Measurements from ENCODE around the gene CCL1. TPM values are rescaled to one million over a fixed set of nuclear protein-coding genes. Genes with fewer than 3 reads are reported as not detected.

The CCL1 gene
- total RNA-seq, 4 donors from 2014 or later, result not detected

- H3K4me1 ChIP-seq, result no peaks in the 10 kb centered on the region
- no peak for DNase-seq
- intact Hi-C loops (cut with DNase I), result no loop called here
- 63 to 74% methylated on average over 2 of the region's 2 CpGs for WGBS, 2 donors
- no peaks in the 10 kb centered on the region for H3K36me3 ChIP-seq
- TF ChIP-seq CTCF (IDR thresholded peaks at IDR 0.05), result no peak
- no peak for TF ChIP-seq POLR2A (IDR thresholded peaks at IDR 0.05)
- H3K4me3 ChIP-seq (replicated peaks in 1 of 3), result no peak overlapping the region
- no peaks in the 10 kb centered on the region for H3K27me3 ChIP-seq
- no peak overlapping the region for H3K27ac ChIP-seq
- no peaks in the 10 kb centered on the region for H3K9me3 ChIP-seq
Observed at GRCh38 chr17:34398990-34399389, 36.0 kb upstream of the CCL1 start.

- Histone ChIP-seq H3K4me3 (replicated peaks in 1 of 3) (no peak overlapping the region), H3K27me3 (no peaks in the 10 kb centered on the region), H3K36me3 (no peaks in the 10 kb centered on the region), H3K9me3 (no peaks in the 10 kb centered on the region), H3K27ac (no peak overlapping the region), H3K4me1 (no peaks in the 10 kb centered on the region)
- intact Hi-C loops (cut with DNase I), result no loop called here
- no peak for DNase-seq
- no peak for TF ChIP-seq POLR2A (IDR thresholded peaks at IDR 0.05)
- no peak for TF ChIP-seq CTCF (IDR thresholded peaks at IDR 0.05)
Observed at GRCh38 chr17:34397265-34397664, 34.2 kb upstream of the CCL1 start.

DNA sequence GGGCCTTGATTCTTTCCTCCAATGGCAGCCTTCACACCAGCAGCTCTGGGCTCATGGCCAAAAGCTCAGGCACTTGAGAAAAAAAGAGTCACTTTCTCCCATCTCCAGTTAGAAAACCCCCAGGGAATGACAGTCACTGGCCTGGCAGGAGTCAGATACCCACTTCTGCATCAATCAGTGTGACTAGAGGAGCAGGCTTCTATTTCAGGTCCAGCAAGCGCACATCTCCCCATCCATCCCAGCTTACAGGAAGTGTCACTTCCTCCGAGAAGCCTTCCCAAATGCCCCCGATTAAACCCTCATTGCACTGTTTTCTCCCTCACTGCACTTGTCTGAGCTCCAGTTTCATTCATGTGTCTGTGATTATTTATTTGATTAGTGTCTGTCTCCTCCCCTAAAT is 30.4 kb upstream of the CCL1 start:
- no peak overlapping the region for H3K27ac ChIP-seq
- no peaks in the 10 kb centered on the region for H3K27me3 ChIP-seq
- TF ChIP-seq POLR2A (IDR thresholded peaks at IDR 0.05), result no peak
- TF ChIP-seq CTCF (IDR thresholded peaks at IDR 0.05), result no peak
- H3K4me1 ChIP-seq, result no peaks in the 10 kb centered on the region
- no peaks in the 10 kb centered on the region for H3K9me3 ChIP-seq
- intact Hi-C loops (cut with DNase I), result no loop called here
- 57 to 63% methylated on average over 3 of the region's 3 CpGs for WGBS, 2 donors
- DNase-seq, result peak in 1 of 2 donors; percentile 9
- no peak overlapping the region for H3K4me3 ChIP-seq (replicated peaks in 1 of 3)
- no peaks in the 10 kb centered on the region for H3K36me3 ChIP-seq

DNA sequence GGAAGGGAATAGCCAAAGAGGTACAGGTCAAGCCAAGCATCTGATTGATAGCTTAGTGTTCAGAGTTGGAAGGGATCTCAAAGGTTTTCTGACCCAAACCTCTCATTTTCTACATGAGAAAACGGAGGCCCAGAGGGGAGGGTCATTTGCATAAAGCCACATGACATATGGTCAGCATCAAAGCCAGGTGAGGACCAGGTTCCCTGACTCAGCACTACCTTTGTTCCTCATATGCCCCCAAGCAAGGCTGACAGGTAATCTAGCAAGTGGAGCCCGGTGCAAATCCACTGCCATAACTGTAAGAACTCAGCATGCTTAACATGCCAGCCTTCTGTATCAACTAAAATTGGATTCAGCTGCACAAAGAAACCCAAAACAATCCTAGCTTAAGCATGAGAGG is 28.2 kb upstream of the CCL1 start:
- no peaks in the 10 kb centered on the region for H3K9me3 ChIP-seq
- WGBS, 2 donors, result 76 to 80% methylated on average over 2 of the region's 2 CpGs
- no peak overlapping the region for H3K27ac ChIP-seq
- no peak for TF ChIP-seq CTCF (IDR thresholded peaks at IDR 0.05)
- TF ChIP-seq POLR2A (IDR thresholded peaks at IDR 0.05), result no peak
- intact Hi-C loops (cut with DNase I), result no loop called here
- H3K4me1 ChIP-seq, result no peaks in the 10 kb centered on the region
- no peak for DNase-seq
- no peaks in the 10 kb centered on the region for H3K36me3 ChIP-seq
- H3K27me3 ChIP-seq, result no peaks in the 10 kb centered on the region
- no peak overlapping the region for H3K4me3 ChIP-seq (replicated peaks in 1 of 3)

- Histone ChIP-seq H3K4me3 (replicated peaks in 1 of 3) (no peak overlapping the region), H3K36me3 (no peaks in the 10 kb centered on the region), H3K27ac (no peak overlapping the region), H3K4me1 (no peaks in the 10 kb centered on the region), H3K9me3 (no peaks in the 10 kb centered on the region), H3K27me3 (no peaks in the 10 kb centered on the region)
- intact Hi-C loops (cut with DNase I), result no loop called here
- DNase-seq, result no peak
- WGBS, 2 donors, result 44 to 56% methylated on average over 4 of the region's 4 CpGs
- TF ChIP-seq CTCF (IDR thresholded peaks at IDR 0.05) (no peak), POLR2A (IDR thresholded peaks at IDR 0.05) (no peak)
Observed at GRCh38 chr17:34390649-34391048, 27.6 kb upstream of the CCL1 start.
